Measurements from ENCODE around the gene DNAJB4. TPM values are rescaled to one million over a fixed set of nuclear protein-coding genes. Genes with fewer than 3 reads are reported as not detected.

The DNAJB4 gene
- total RNA-seq, 1 experiment from 2014 or later: 26.0 TPM

GRCh38 chr1:78044796-78045562 is 40.2 kb downstream of the DNAJB4 start:
- H3K36me3 ChIP-seq (ENCODE audit: control insufficient read depth in 1 of 2, insufficient read depth in 2 of 2, low read length in 2 of 2): no peaks in the 10 kb centered on the region
- ATAC-seq (no peak), DNase-seq (ENCODE audit: low read depth, low spot score) (no peak)
- no peak overlapping the region for H3K4me3 ChIP-seq (replicated peaks in 1 of 2; ENCODE audit: low read depth in 1 of 2, low read length in 2 of 2)
- no TSS peak for BruUV-seq (replicated peaks)
- H3K27ac ChIP-seq (ENCODE audit: low read depth, low read length): no peak overlapping the region
- no peaks in the 10 kb centered on the region for H4K20me1 ChIP-seq (ENCODE audit: insufficient read depth)
- H3K9ac ChIP-seq (ENCODE audit: low read length): no peak overlapping the region
- ChIA-PET RAD21 (ENCODE audit: low non-redundant PET in 1 of 2, low total read pairs in 2 of 2, uncharacterized antibody in 2 of 2, unreplicated experiment in 2 of 2) (no interaction called here), POLR2A (no interaction called here), CTCF (no interaction called here)
- H3K79me2 ChIP-seq (ENCODE audit: insufficient read depth, low read length): no peaks in the 10 kb centered on the region
- no peaks in the 10 kb centered on the region for H3K9me2 ChIP-seq (ENCODE audit: insufficient read depth)
- no peaks in the 10 kb centered on the region for H3K9me3 ChIP-seq (ENCODE audit: control insufficient read depth in 1 of 2, insufficient read depth in 1 of 2, low read depth in 1 of 2, low read length in 2 of 2)
- intact Hi-C loops (cut with micrococcal nuclease): no loop called here
- H2AFZ ChIP-seq (ENCODE audit: low read depth, low read length, poor library complexity, severe bottlenecking): no peak overlapping the region
- no peak for TF ChIP-seq MAX (IDR thresholded peaks at IDR 0.05)
- TF ChIP-seq REST (IDR thresholded peaks at IDR 0.05; ENCODE audit: low read depth): no peak
- no peak for TF ChIP-seq EZH2phosphoT487 (IDR thresholded peaks at IDR 0.05; ENCODE audit: borderline replicate concordance)
- no peak for TF ChIP-seq JUND (IDR thresholded peaks at IDR 0.05)
- no peak for TF ChIP-seq POLR2A (IDR thresholded peaks at IDR 0.05; ENCODE audit: borderline replicate concordance, extremely low read depth, insufficient read depth, insufficient read length)
- TF ChIP-seq YY1 (IDR thresholded peaks at IDR 0.05; ENCODE audit: extremely low read depth, insufficient replicate concordance, low read depth, low read length): no peak
- TF ChIP-seq RAD21 (IDR thresholded peaks at IDR 0.05; ENCODE audit: low read depth): no peak
- TF ChIP-seq ZFX (IDR thresholded peaks at IDR 0.05): no peak
- no peak for TF ChIP-seq TCF7L2 (IDR thresholded peaks at IDR 0.05; ENCODE audit: borderline replicate concordance, extremely low read depth, insufficient read depth, insufficient read length)
- no peak for TF ChIP-seq CBX3 (IDR thresholded peaks at IDR 0.05; ENCODE audit: low read depth)
- no peak for TF ChIP-seq ELF1 (IDR thresholded peaks at IDR 0.05; ENCODE audit: borderline replicate concordance, low read depth)
- no peak for TF ChIP-seq EZH2 (IDR thresholded peaks at IDR 0.05)
- no peak for TF ChIP-seq CEBPB (IDR thresholded peaks at IDR 0.05; ENCODE audit: low read depth)
- TF ChIP-seq SP1 (IDR thresholded peaks at IDR 0.05; ENCODE audit: low read depth): no peak
- no peak for TF ChIP-seq SIN3A (IDR thresholded peaks at IDR 0.05; ENCODE audit: low read depth)
- no peak for TF ChIP-seq ATF3 (IDR thresholded peaks at IDR 0.05)
- H3K4me1 ChIP-seq (ENCODE audit: control insufficient read depth in 1 of 2, insufficient read depth in 2 of 2, low read length in 2 of 2): no peaks in the 10 kb centered on the region
- no peak overlapping the region for H3K4me2 ChIP-seq (ENCODE audit: low read length)
- H3K27me3 ChIP-seq (ENCODE audit: insufficient read depth, low read length): no peaks in the 10 kb centered on the region

Data from HCT116 (cell line).